Right lobe of liver (tissue), 6 donors: ENCODE results near the gene EXOC2. TPM values are rescaled to one million over a fixed set of nuclear protein-coding genes. Genes with fewer than 3 reads are reported as not detected.

Experiments used
- ATAC-seq, 4 donors: fragments of 200-7000 bp; cut with Tn5 transposase; one replicate each; pipeline ENCODE4 v1.9.1; 2020; ENCODE audit warnings: mild to moderate bottlenecking in 4 of 4, moderate library complexity in 4 of 4
- DNase-seq, 3 donors: peaks; one replicate each; pipeline ENCODE4 v3.0.0-alpha.2; 2020
- H3K27ac ChIP-seq, 3 donors: fragments of 200-600 bp; one replicate each; pipeline ENCODE4 v1.8.0; 2022
- H3K27me3 ChIP-seq, 2 donors: fragments of 200-600 bp; one replicate each; pipeline ENCODE4 v1.8.0; 2022
- H3K36me3 ChIP-seq, 4 donors: fragments of 200-600 bp; sonication (generic) in 1 of 4; one replicate each; pipeline versions ENCODE4 v1.5.1 to v1.8.0; 2017 to 2022; ENCODE audit warnings: control low read depth in 1 of 4
- H3K4me1 ChIP-seq, 4 donors: fragments of 200-600 bp; sonication (generic) in 1 of 4; one replicate each; pipeline versions ENCODE4 v1.5.1 to v1.8.0; 2017 to 2022; ENCODE audit warnings: control low read depth in 1 of 4
- H3K4me3 ChIP-seq, 3 donors: fragments of 200-600 bp; one replicate each; pipeline ENCODE4 v1.8.0; 2022
- H3K9me3 ChIP-seq, 4 donors: fragments of 200-600 bp; sonication (generic) in 1 of 4; one replicate each; pipeline versions ENCODE4 v1.5.1 to v1.8.0; 2017 to 2022; ENCODE audit warnings: control low read depth in 1 of 4
- POLR2A ChIP-seq: fragments of 450-650 bp; IDR thresholded peaks from one replicate; pipeline ENCODE4 v1.6.1; 2017; ENCODE audit warnings: antibody characterized with exemption, mild to moderate bottlenecking
- WGBS: methylation state at CpG from one replicate; pipeline ENCODE4 v1.1.6; 2018; ENCODE audit warnings: low coverage, low lambda C conversion rate; ENCODE audit not compliant: insufficient coverage; ENCODE audit errors: missing lambda C conversion rate; 5-methylcytosine and 5-hydroxymethylcytosine counted together
- intact Hi-C, 2 donors: fragments of 100-400 bp; cut with DNase I; formaldehyde crosslinking; loops; one replicate each; pipeline versions ENCODE4 v1.11.2 to v1.14.1; 2022
- total RNA-seq, 6 experiments: library from RNA; depleted of rRNA in 2 of 6; stranded (reverse); fragments of >200 nt in 2 of 6; fragmentation: NEBNext Ultra II Directional in 3 of 6; extraction: Animal tissue kit (Norgen Biotek cat#: 25700) in 3 of 6; gene quantifications; one replicate each; pipeline versions ENCODE4 v1.1.0 to v1.2.4, GENCODE V29; 2016 to 2023
- TF ChIP-seq, protein P1 (sequence below), 4 donors: fragments of 200-600 bp in 3 of 4; fragments of 450-650 bp in 1 of 4; IDR thresholded peaks; one replicate each; pipeline versions ENCODE4 v1.5.1 to v1.8.0; 2016 to 2022; ENCODE audit warnings: antibody characterized with exemption in 4 of 4, mild to moderate bottlenecking in 2 of 4
- donor health status: DM: no; HTN: yes; CAD: no.
- donor health status: DM: no; HTN: no; CAD: no.
- donor health status: DM: no; HTN: no; CAD: no.
- donor health status: DM: no; HTN: yes; CAD: no.
- donor health status: DM: no; HTN: yes; CAD: no.

The EXOC2 gene
- total RNA-seq, 6 experiments from 2014 or later, result 7.1 to 12.8 (median 10.5) TPM

DNA sequence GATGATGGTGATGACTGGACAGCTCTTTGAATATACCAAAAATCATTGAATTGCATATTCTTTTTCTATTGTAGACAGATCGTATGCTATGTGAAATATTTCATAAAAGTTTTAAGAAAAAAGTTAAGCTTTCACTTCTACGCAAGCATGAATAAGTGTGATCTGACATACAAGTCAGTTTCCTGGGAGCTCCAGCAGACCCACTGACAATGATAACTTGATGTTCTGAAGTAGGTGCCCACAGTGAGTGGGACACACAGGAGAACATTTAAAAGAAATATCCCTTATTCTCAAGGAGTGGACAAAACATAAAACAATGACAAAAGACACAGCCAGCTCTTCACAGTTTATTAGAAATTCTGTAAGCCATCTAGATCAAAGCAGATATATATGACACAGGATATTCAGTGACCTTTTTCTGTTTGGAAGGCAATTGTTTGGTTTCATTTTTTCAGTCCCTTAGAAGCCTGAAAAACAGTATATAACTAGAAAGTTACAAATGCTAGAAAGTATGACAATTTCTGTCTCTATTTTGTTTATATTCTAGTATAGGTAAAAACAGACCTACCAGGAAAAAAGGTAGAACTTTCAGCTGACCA is 200.0 kb downstream of the EXOC2 start:
- ATAC-seq, result no peak
- no peak for TF ChIP-seq POLR2A
- H3K4me1 ChIP-seq, result no peaks in the 10 kb centered on the region
- intact Hi-C loops, result no loop called here
- H3K4me3 ChIP-seq, result no peak overlapping the region
- WGBS, result 97% methylated on average over 2 of the region's 2 CpGs
- no peak for DNase-seq
- no peaks in the 10 kb centered on the region for H3K9me3 ChIP-seq
- peaks cover 0 to 4% (median 3%) of the 10 kb centered on the region in 4 donors for H3K36me3 ChIP-seq
- no peak overlapping the region for H3K27ac ChIP-seq
- no peaks in the 10 kb centered on the region for H3K27me3 ChIP-seq

DNA sequence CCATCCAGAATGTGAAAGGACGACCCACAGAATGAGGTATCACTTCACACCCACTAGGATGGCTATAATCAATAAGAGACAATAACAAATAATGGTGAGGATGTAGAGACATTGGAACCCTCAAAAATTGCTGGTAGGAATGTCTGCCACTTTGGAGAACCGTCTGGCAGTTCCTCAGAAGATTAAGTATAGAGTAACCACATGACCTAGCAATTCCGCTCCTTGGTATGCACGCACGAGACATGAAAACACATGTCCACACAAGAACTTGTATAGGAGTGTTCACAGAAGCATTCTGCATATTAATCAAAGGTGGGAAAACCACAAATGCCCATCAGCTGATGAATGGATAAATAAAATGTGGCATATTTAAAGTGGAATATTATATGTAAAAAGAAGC is 200.8 kb downstream of the EXOC2 start:
- 91% methylated on average over 3 of the region's 5 CpGs for WGBS
- no peaks in the 10 kb centered on the region for H3K4me1 ChIP-seq
- H3K27ac ChIP-seq, result no peak overlapping the region
- no peaks in the 10 kb centered on the region for H3K27me3 ChIP-seq
- H3K4me3 ChIP-seq, result no peak overlapping the region
- TF ChIP-seq, protein P1, sequence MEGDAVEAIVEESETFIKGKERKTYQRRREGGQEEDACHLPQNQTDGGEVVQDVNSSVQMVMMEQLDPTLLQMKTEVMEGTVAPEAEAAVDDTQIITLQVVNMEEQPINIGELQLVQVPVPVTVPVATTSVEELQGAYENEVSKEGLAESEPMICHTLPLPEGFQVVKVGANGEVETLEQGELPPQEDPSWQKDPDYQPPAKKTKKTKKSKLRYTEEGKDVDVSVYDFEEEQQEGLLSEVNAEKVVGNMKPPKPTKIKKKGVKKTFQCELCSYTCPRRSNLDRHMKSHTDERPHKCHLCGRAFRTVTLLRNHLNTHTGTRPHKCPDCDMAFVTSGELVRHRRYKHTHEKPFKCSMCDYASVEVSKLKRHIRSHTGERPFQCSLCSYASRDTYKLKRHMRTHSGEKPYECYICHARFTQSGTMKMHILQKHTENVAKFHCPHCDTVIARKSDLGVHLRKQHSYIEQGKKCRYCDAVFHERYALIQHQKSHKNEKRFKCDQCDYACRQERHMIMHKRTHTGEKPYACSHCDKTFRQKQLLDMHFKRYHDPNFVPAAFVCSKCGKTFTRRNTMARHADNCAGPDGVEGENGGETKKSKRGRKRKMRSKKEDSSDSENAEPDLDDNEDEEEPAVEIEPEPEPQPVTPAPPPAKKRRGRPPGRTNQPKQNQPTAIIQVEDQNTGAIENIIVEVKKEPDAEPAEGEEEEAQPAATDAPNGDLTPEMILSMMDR (IDR thresholded peaks at IDR 0.05), result no peak
- TF ChIP-seq POLR2A, result no peak
- DNase-seq (no peak), ATAC-seq (no peak)
- no peaks in the 10 kb centered on the region for H3K9me3 ChIP-seq
- intact Hi-C loops, result no loop called here
- peaks cover 0 to 4% (median 3%) of the 10 kb centered on the region in 4 donors for H3K36me3 ChIP-seq

DNA sequence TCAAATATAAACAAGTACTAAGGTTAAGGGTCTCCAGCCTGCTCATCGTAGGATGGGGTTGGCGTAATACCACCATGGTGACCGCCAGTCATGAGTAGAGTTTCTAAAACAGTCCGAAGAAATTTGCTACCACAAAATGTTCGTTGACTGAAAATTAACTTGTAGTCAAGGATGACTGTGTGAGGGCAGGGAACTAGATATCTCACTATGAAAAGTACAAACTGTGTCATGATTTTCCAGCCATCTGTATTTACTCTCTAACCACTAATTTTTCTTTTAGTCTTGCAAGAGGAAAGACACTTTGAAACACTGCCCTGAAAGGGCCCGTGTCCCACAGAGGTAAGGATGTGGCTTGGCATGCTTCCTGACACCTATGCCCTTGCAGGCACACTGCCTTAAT is 201.7 kb downstream of the EXOC2 start:
- intact Hi-C loops, result no loop called here
- Histone ChIP-seq H3K4me3 (no peak overlapping the region), H3K4me1 (no peaks in the 10 kb centered on the region), H3K27ac (no peak overlapping the region), H3K36me3 (peaks cover 0 to 4% (median 0%) of the 10 kb centered on the region in 4 donors), H3K9me3 (no peaks in the 10 kb centered on the region), H3K27me3 (no peaks in the 10 kb centered on the region)
- DNase-seq, result no peak
- TF ChIP-seq, protein P1 (IDR thresholded peaks at IDR 0.05), result no peak
- no peak for TF ChIP-seq POLR2A
- 65% methylated on average over 6 of the region's 6 CpGs for WGBS
- ATAC-seq, result no peak

DNA sequence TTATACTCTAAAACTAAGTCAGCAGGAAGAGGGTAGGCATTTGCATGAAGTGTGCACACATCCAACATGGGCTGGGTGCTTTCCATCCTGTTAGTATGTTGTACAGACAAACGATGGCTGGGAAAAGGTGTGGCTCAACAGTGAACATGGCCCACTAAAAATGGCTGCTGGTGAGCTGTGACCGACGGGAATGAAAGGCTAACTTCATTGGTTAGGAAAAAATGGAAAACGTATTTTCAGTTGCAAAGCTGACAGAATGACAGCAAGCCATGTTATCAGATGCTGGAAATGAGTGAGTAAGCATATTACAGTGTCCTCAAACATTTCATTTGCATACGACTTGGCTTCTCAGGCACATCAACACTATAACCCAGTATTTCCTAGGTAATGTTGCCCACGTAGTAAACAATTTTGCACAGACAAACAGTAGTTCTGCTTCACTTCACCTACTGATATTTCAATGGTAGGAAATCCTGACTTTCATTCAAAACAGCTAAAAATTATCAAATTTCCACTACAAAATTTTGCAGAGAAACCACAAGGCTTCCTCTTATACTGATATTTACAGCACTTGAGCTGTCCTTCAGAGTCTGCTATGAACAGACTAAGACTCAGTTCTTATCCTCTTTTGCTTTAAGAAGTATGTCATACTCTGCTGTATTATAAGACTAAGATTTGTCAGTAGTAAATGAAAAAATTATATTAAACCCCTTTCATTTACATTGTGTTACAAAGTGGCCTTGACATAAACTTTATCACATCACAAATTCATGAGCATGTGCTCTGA is 202.5 kb downstream of the EXOC2 start:
- Histone ChIP-seq H3K36me3 (peaks cover 0 to 6% (median 1%) of the 10 kb centered on the region in 4 donors), H3K9me3 (no peaks in the 10 kb centered on the region), H3K27me3 (no peaks in the 10 kb centered on the region), H3K27ac (no peak overlapping the region), H3K4me1 (no peaks in the 10 kb centered on the region), H3K4me3 (no peak overlapping the region)
- DNase-seq (no peak), ATAC-seq (no peak)
- 45% methylated on average over 6 of the region's 6 CpGs for WGBS
- intact Hi-C loops, result no loop called here
- no peak for TF ChIP-seq POLR2A
- TF ChIP-seq, protein P1 (IDR thresholded peaks at IDR 0.05), result no peak

DNA sequence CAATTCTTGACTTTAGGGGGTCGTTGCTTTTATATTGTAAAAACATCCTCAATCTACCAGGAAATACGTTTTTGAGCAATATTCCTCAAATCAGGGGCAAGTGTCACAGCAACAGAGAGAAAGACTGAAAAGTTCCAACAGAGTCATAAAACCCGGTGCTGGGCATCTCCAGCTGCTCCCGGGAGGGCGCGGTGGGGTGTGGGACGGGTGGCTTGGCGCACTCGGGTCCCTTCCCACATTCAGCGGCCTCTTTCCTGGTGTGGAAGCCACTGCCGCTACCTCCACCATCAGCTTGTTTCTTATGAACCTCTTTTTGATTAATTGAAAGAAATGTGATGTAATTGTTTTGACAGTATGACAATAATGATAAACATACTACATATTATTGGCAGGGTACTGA is 203.2 kb downstream of the EXOC2 start:
- H3K27me3 ChIP-seq, result no peaks in the 10 kb centered on the region
- TF ChIP-seq POLR2A, result no peak
- TF ChIP-seq, protein P1 (IDR thresholded peaks at IDR 0.05), result no peak
- H3K9me3 ChIP-seq, result no peaks in the 10 kb centered on the region
- DNase-seq, result no peak
- H3K36me3 ChIP-seq, result peaks cover 0 to 7% (median 3%) of the 10 kb centered on the region in 4 donors
- no peak for ATAC-seq
- no peak overlapping the region for H3K27ac ChIP-seq
- H3K4me1 ChIP-seq, result no peaks in the 10 kb centered on the region
- H3K4me3 ChIP-seq, result no peak overlapping the region
- intact Hi-C loops, result no loop called here
- 90% methylated on average over 4 of the region's 11 CpGs for WGBS
